Endothelial cell of umbilical vein (primary cell): ENCODE data around the gene KCNJ6. TPM values are rescaled to one million over a fixed set of nuclear protein-coding genes. Genes with fewer than 3 reads are reported as not detected.
"Not testable (repeated sequence)": the region's sequence is repeated elsewhere in the genome, so short reads cannot be mapped to it uniquely, and the experiment has no call there.

Source experiments
- BruUV-seq: library from RNA; stranded (reverse); fragments of 400-500 nt; replicated peaks from 2 replicates; lab custom pipeline; 2021; lab: Mats Ljungman, UMichigan
- CTCF ChIA-PET: fragments of 300-600, 350-600 bp; sonication (Branson Sonifier 250); formaldehyde crosslinking; loops from one replicate; lab custom pipeline; 2021; ENCODE audit warnings: antibody characterized with exemption, inconsistent platforms; lab: Charles Lee
- POLR2A ChIA-PET: fragments of 300-600, 350-600 bp; sonication (Branson Sonifier 250); formaldehyde crosslinking; loops from one replicate; lab custom pipeline; 2021; ENCODE audit warnings: antibody characterized with exemption, inconsistent platforms; lab: Charles Lee
- DNase-seq: peaks from one replicate; pipeline ENCODE4 v3.0.0-alpha.2; 2011; ENCODE audit warnings: low read depth, low spot score
- FAIRE-seq: peaks from 2 replicates; lab custom pipeline; 2011; peaks lifted over from hg19 to GRCh38; lab: Jason Lieb, UNC
- H2AFZ ChIP-seq: 2 replicates; pipeline ENCODE4 v1.6.0; 2012; ENCODE audit warnings: low read depth, low read length, control low read depth, inconsistent platforms
- H3K27ac ChIP-seq: 2 replicates; pipeline ENCODE4 v1.5.1; 2011; ENCODE audit warnings: low read depth, mild to moderate bottlenecking, control low read depth, low read length, moderate library complexity; ENCODE audit not compliant: insufficient read depth
- H3K27me3 ChIP-seq, 2 experiments: 2 replicates each; pipeline versions ENCODE4 v1.6.0 to v1.6.1; 2011; ENCODE audit warnings: low read length in 2 of 2, mixed read lengths in 1 of 2; ENCODE audit not compliant: control insufficient read depth in 2 of 2, insufficient read depth in 2 of 2
- H3K36me3 ChIP-seq, 2 experiments: 2 replicates in 1 of 2; 3 replicates in 1 of 2; pipeline ENCODE4 v1.5.1; 2011; ENCODE audit warnings: low read length in 2 of 2, mild to moderate bottlenecking in 1 of 2, moderate library complexity in 1 of 2; ENCODE audit not compliant: control insufficient read depth in 2 of 2, insufficient read depth in 2 of 2; ENCODE audit errors: extremely low read depth in 1 of 2
- H3K4me1 ChIP-seq: 3 replicates; pipeline ENCODE4 v1.5.1; 2011; ENCODE audit warnings: mild to moderate bottlenecking, low read length; ENCODE audit not compliant: control insufficient read depth, insufficient read depth; ENCODE audit errors: extremely low read depth
- H3K4me2 ChIP-seq: 2 replicates; pipeline ENCODE4 v1.6.1; 2011; ENCODE audit warnings: low read length, control low read depth, mixed read lengths; ENCODE audit not compliant: insufficient read depth
- H3K4me3 ChIP-seq, 3 experiments: fragments of 200-600 bp in 1 of 3; sonication (generic), shearing (Covaris generic) in 1 of 3; replicated peaks in 1 of 3; 2 replicates each; pipeline ENCODE4 v1.5.1; 2011 to 2016; ENCODE audit warnings: control low read depth in 3 of 3, low read length in 3 of 3, mild to moderate bottlenecking in 2 of 3, inconsistent platforms in 1 of 3, low read depth in 1 of 3, moderate library complexity in 1 of 3; ENCODE audit not compliant: insufficient read depth in 1 of 3
- H3K79me2 ChIP-seq: 2 replicates; pipeline ENCODE4 v1.6.0; 2012; ENCODE audit warnings: low read length, inconsistent platforms; ENCODE audit not compliant: control insufficient read depth, insufficient read depth
- H3K9ac ChIP-seq: replicated peaks from 2 replicates; pipeline ENCODE3; 2011; ENCODE audit warnings: low read length, control low read depth; ENCODE audit not compliant: insufficient read depth; ENCODE audit errors: extremely low read depth
- H3K9me1 ChIP-seq: replicated peaks from 3 replicates; pipeline ENCODE4 v1.6.0; 2011; ENCODE audit warnings: mild to moderate bottlenecking, low read length; ENCODE audit not compliant: control insufficient read depth, insufficient read depth; ENCODE audit errors: extremely low read depth
- H3K9me3 ChIP-seq: replicated peaks from 2 replicates; pipeline ENCODE4 v1.5.1; 2012; ENCODE audit warnings: low read length, inconsistent platforms; ENCODE audit not compliant: control insufficient read depth, insufficient read depth
- H4K20me1 ChIP-seq: replicated peaks from 2 replicates; pipeline ENCODE3; 2011; ENCODE audit warnings: mild to moderate bottlenecking, low read length; ENCODE audit not compliant: control insufficient read depth, insufficient read depth; ENCODE audit errors: extremely low read depth
- FOS ChIP-seq: IDR thresholded peaks from 2 replicates; pipeline ENCODE4 v1.6.1; 2011; ENCODE audit warnings: mild to moderate bottlenecking, low read length, moderate library complexity, borderline replicate concordance; ENCODE audit not compliant: insufficient read depth
- MAX ChIP-seq: IDR thresholded peaks from 2 replicates; pipeline ENCODE4 v1.6.1; 2011; ENCODE audit not compliant: insufficient read depth, insufficient read length
- POLR2AphosphoS5 ChIP-seq: IDR thresholded peaks from 2 replicates; pipeline ENCODE4 v1.6.1; 2012; ENCODE audit warnings: low read depth, mild to moderate bottlenecking, control low read depth, low read length, moderate library complexity; ENCODE audit not compliant: insufficient read depth
- dilution Hi-C: fragments of 300-500 bp; cut with MboI; formaldehyde crosslinking; loops from one replicate; pipeline ENCODE4 v1.15.0; 2019; ENCODE audit warnings: low sequenced_read_pairs; ENCODE audit not compliant: extremely low pct_ligation_motif_present
- intact Hi-C: fragments of 100-400 bp; cut with micrococcal nuclease; formaldehyde crosslinking; loops from one replicate; pipeline ENCODE4 v1.10.0; 2022
- polyA plus RNA-seq, 4 experiments: library from polyadenylated mRNA; depleted of rRNA in 3 of 4; stranded (reverse) in 3 of 4; unstranded in 1 of 4; fragments of >200 nt; gene quantifications; 2 replicates each; pipeline versions ENCODE4 v1.2.1 to v1.2.3, GENCODE V29; 2011 to 2012; ENCODE audit warnings: missing spikeins in 1 of 4
- total RNA-seq: library from RNA; stranded (reverse); gene quantifications from 2 replicates; pipeline ENCODE4 v1.2.3, GENCODE V29; 2021

KCNJ6 gene
- total and polyA plus RNA-seq, 2 donors (not counting 3 experiments of a cell fraction or from before 2014, with no cell fraction given) = not detected

- peaks cover 35% of the 10 kb centered on the region for H3K4me1 ChIP-seq
- H3K79me2 ChIP-seq = no peaks in the 10 kb centered on the region
- no peak overlapping the region for H3K4me3 ChIP-seq
- TF ChIP-seq FOS (peak; percentile 9), POLR2AphosphoS5 (peak; percentile 21), MAX (no peak)
- FAIRE-seq = peak; percentile 77
- H3K9ac ChIP-seq = no peak overlapping the region
- no peak overlapping the region for H3K4me2 ChIP-seq
- H3K36me3 ChIP-seq = no peaks in the 10 kb centered on the region
- intact Hi-C loops = loop anchor here (5.0 to 10.0 kb wide), 2 partner anchors 183 to 280 kb away; partner anchors contain the start of gene DYRK1A
- H3K9me3 ChIP-seq = no peaks in the 10 kb centered on the region
- no TSS peak for BruUV-seq
- POLR2A ChIA-PET = no interaction called here
- no peaks in the 10 kb centered on the region for H4K20me1 ChIP-seq
- no peaks in the 10 kb centered on the region for H3K27me3 ChIP-seq
- dilution Hi-C loops = no loop called here
- no peaks in the 10 kb centered on the region for H3K9me1 ChIP-seq
- DNase-seq = no peak
- H3K27ac ChIP-seq = peak overlapping the region; percentile 15
- peak overlapping the region; percentile 80 for H2AFZ ChIP-seq
- CTCF ChIA-PET = interaction anchor here (0.7 to 2.4 kb wide), 6 partner anchors 8 to 84 kb away, joined by 3 to 8 read pairs (median 3); no protein-coding TSS in a partner anchor
These were observed 268.5 kb downstream of the KCNJ6 start for GRCh38 chr21:37647781-37648180.

DNA sequence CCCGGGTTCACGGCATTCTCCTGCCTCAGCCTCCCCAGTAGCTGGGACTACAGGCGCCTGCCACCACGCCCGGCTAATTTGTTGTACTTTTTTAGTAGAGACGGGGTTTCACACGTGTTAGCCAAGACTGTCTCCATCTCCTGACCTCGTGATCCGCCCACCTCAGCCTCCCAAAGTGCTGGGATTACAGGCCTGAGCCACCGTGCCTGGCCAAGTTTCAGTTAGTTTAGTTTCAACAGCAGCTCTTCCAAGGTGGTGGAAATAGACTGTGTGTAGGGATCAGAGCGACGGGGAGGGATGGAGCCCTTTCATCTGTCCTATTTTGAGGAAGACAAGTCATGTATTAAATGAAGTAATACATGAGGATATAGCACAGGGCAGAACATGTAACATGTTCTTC lies 269.5 kb downstream of the KCNJ6 start:
- H3K79me2 ChIP-seq, H2AFZ ChIP-seq, H3K4me2 ChIP-seq, H4K20me1 ChIP-seq, H3K4me3 ChIP-seq, H3K9ac ChIP-seq, H3K36me3 ChIP-seq, H3K9me3 ChIP-seq, BruUV-seq, dilution Hi-C loops, H3K9me1 ChIP-seq, POLR2A ChIA-PET, FAIRE-seq, H3K27me3 ChIP-seq, H3K27ac ChIP-seq, DNase-seq: not testable (repeated sequence)
- intact Hi-C loops = loop anchor here (5.0 to 10.0 kb wide), 2 partner anchors 182 to 279 kb away; partner anchors contain the start of gene DYRK1A
- CTCF ChIA-PET = interaction anchor here (0.9 to 2.4 kb wide), 4 partner anchors 9 to 83 kb away, joined by 3 to 8 read pairs (median 5); no protein-coding TSS in a partner anchor
- peaks cover 33% of the 10 kb centered on the region for H3K4me1 ChIP-seq
